ENCODE results near the gene ZFYVE21.

ZFYVE21 gene

GRCh38 chr14:103684471-103684870 lies 31.1 kb upstream of the ZFYVE21 start:
- H3K36me3 ChIP-seq = peaks cover 98% of the 10 kb centered on the region
- no peak for TF ChIP-seq CTCF (IDR thresholded peaks at IDR 0.05)

GRCh38 chr14:103684871-103685270 lies 30.7 kb upstream of the ZFYVE21 start:
- H3K36me3 ChIP-seq = peaks cover 98% of the 10 kb centered on the region
- no peak overlapping the region for H3K4me3 ChIP-seq (ENCODE audit: low read depth in 1 of 2, low read length in 1 of 2)
- TF ChIP-seq CTCF (IDR thresholded peaks at IDR 0.05) = no peak
- H3K4me1 ChIP-seq (ENCODE audit: control insufficient read depth in 1 of 2, insufficient read depth in 1 of 2, low read depth in 1 of 2, low read length in 1 of 2) = no peaks in the 10 kb centered on the region
- H3K9me3 ChIP-seq = no peaks in the 10 kb centered on the region
- H3K27ac ChIP-seq = no peak overlapping the region
- H3K27me3 ChIP-seq = no peaks in the 10 kb centered on the region

More at GRCh38 chr14:103684471-103684870, 31.1 kb upstream of the ZFYVE21 start:
- Histone ChIP-seq H3K27me3 (no peaks in the 10 kb centered on the region), H3K4me1 (ENCODE audit: control insufficient read depth in 1 of 2, insufficient read depth in 1 of 2, low read depth in 1 of 2, low read length in 1 of 2) (no peaks in the 10 kb centered on the region), H3K4me3 (ENCODE audit: low read depth in 1 of 2, low read length in 1 of 2) (no peak overlapping the region), H3K9me3 (no peaks in the 10 kb centered on the region), H3K27ac (no peak overlapping the region)

- Histone ChIP-seq H3K9me3 (no peaks in the 10 kb centered on the region), H3K27ac (no peak overlapping the region), H3K4me1 (ENCODE audit: control insufficient read depth in 1 of 2, insufficient read depth in 1 of 2, low read depth in 1 of 2, low read length in 1 of 2) (no peaks in the 10 kb centered on the region), H3K4me3 (ENCODE audit: low read depth in 1 of 2, low read length in 1 of 2) (no peak overlapping the region), H3K27me3 (no peaks in the 10 kb centered on the region), H3K36me3 (peaks cover 98% of the 10 kb centered on the region)
- no peak for TF ChIP-seq CTCF (IDR thresholded peaks at IDR 0.05)
These were observed 30.1 kb upstream of the ZFYVE21 start for GRCh38 chr14:103685276-103686211.

GRCh38 chr14:103686831-103687485 lies 28.7 kb upstream of the ZFYVE21 start:
- H3K27ac ChIP-seq = no peak overlapping the region
- no peaks in the 10 kb centered on the region for H3K4me1 ChIP-seq (ENCODE audit: control insufficient read depth in 1 of 2, insufficient read depth in 1 of 2, low read depth in 1 of 2, low read length in 1 of 2)
- peaks cover 89% of the 10 kb centered on the region for H3K36me3 ChIP-seq

GRCh38 chr14:103687712-103688111 lies 27.9 kb upstream of the ZFYVE21 start:
- Histone ChIP-seq H3K9me3 (no peaks in the 10 kb centered on the region), H3K4me1 (ENCODE audit: control insufficient read depth in 1 of 2, insufficient read depth in 1 of 2, low read depth in 1 of 2, low read length in 1 of 2) (no peaks in the 10 kb centered on the region), H3K36me3 (peaks cover 91% of the 10 kb centered on the region), H3K27ac (no peak overlapping the region), H3K4me3 (ENCODE audit: low read depth in 1 of 2, low read length in 1 of 2) (no peak overlapping the region), H3K27me3 (no peaks in the 10 kb centered on the region)
- no peak for TF ChIP-seq CTCF (IDR thresholded peaks at IDR 0.05)

More at GRCh38 chr14:103686831-103687485, 28.7 kb upstream of the ZFYVE21 start:
- H3K27me3 ChIP-seq = no peaks in the 10 kb centered on the region
- H3K9me3 ChIP-seq = no peaks in the 10 kb centered on the region
- H3K4me3 ChIP-seq (ENCODE audit: low read depth in 1 of 2, low read length in 1 of 2) = no peak overlapping the region
- no peak for TF ChIP-seq CTCF (IDR thresholded peaks at IDR 0.05)
